GM19193 (cell line): ENCODE measurements around the gene WNT9A.

Experiments
- POLR2A ChIP-seq: IDR thresholded peaks from 4 replicates; pipeline ENCODE4 v1.6.1; 2011; ENCODE audit not compliant: insufficient read depth, insufficient read length; ENCODE audit errors: extremely low read depth

Gene WNT9A

GRCh38 chr1:227889047-227889862 is 58.5 kb downstream of the WNT9A start:
- TF ChIP-seq POLR2A = no peak

GRCh38 chr1:227888404-227889046 is 59.2 kb downstream of the WNT9A start:
- no peak for TF ChIP-seq POLR2A

GRCh38 chr1:227887697-227888403 is 59.9 kb downstream of the WNT9A start:
- no peak for TF ChIP-seq POLR2A

GRCh38 chr1:227886993-227887696 is 60.6 kb downstream of the WNT9A start:
- TF ChIP-seq POLR2A = no peak

- TF ChIP-seq POLR2A = no peak
Measured at GRCh38 chr1:227886503-227886961, 61.2 kb downstream of the WNT9A start.

- TF ChIP-seq POLR2A = no peak
Measured at GRCh38 chr1:227885648-227886502, 61.9 kb downstream of the WNT9A start.

- TF ChIP-seq POLR2A = no peak
Measured at GRCh38 chr1:227885135-227885647, 62.5 kb downstream of the WNT9A start.

- no peak for TF ChIP-seq POLR2A
Measured at GRCh38 chr1:227884370-227885134, 63.2 kb downstream of the WNT9A start.

GRCh38 chr1:227883641-227884301 is 64.0 kb downstream of the WNT9A start:
- no peak for TF ChIP-seq POLR2A

GRCh38 chr1:227883073-227883520 is 64.6 kb downstream of the WNT9A start:
- TF ChIP-seq POLR2A = no peak

- TF ChIP-seq POLR2A = no peak
Measured at GRCh38 chr1:227880342-227880924, 67.3 kb downstream of the WNT9A start.

GRCh38 chr1:227870366-227870765 is 77.4 kb downstream of the WNT9A start:
- no peak for TF ChIP-seq POLR2A
